Keratinocyte (primary cell): ENCODE data around the gene SNX30. TPM values are rescaled to one million over a fixed set of nuclear protein-coding genes. Genes with fewer than 3 reads are reported as not detected.

Experiments used
- DNase-seq: peaks from one replicate; pipeline ENCODE4 v3.0.0-alpha.2; 2011; ENCODE audit warnings: low read depth, missing footprints, low spot score
- FAIRE-seq: peaks from 2 replicates; lab custom pipeline; 2011; peaks lifted over from hg19 to GRCh38; lab: Jason Lieb, UNC
- H2AFZ ChIP-seq: 2 replicates; pipeline ENCODE4 v1.6.0; 2012; ENCODE audit warnings: low read length, control low read depth, inconsistent platforms; ENCODE audit not compliant: control insufficient read depth
- H3K27ac ChIP-seq: 2 replicates; pipeline ENCODE4 v1.5.1; 2011; ENCODE audit warnings: low read length; ENCODE audit not compliant: control insufficient read depth, insufficient read depth
- H3K27me3 ChIP-seq: 3 replicates; pipeline ENCODE4 v1.6.0; 2011; ENCODE audit warnings: low read length; ENCODE audit not compliant: control insufficient read depth, insufficient read depth; ENCODE audit errors: extremely low read depth
- H3K36me3 ChIP-seq, 2 experiments: 2 replicates in 1 of 2; 3 replicates in 1 of 2; pipeline ENCODE4 v1.5.1; 2011; ENCODE audit warnings: low read length in 2 of 2, mild to moderate bottlenecking in 1 of 2; ENCODE audit not compliant: control insufficient read depth in 2 of 2, insufficient read depth in 2 of 2; ENCODE audit errors: extremely low read depth in 1 of 2
- H3K4me1 ChIP-seq: 3 replicates; pipeline ENCODE4 v1.5.1; 2011; ENCODE audit warnings: low read length; ENCODE audit not compliant: control insufficient read depth, insufficient read depth; ENCODE audit errors: extremely low read depth
- H3K4me2 ChIP-seq: 3 replicates; pipeline ENCODE4 v1.6.0; 2011; ENCODE audit warnings: low read depth, low read length; ENCODE audit not compliant: control insufficient read depth, insufficient read depth; ENCODE audit errors: extremely low read depth
- H3K4me3 ChIP-seq, 3 experiments: fragments of 200-600 bp in 1 of 3; sonication (generic) in 1 of 3; 2 replicates in 2 of 3; 3 replicates in 1 of 3; pipeline ENCODE4 v1.5.1; 2011 to 2016; ENCODE audit warnings: low read length in 3 of 3, mild to moderate bottlenecking in 3 of 3, control low read depth in 2 of 3, inconsistent platforms in 1 of 3, low read depth in 1 of 3, mixed read lengths in 1 of 3, mixed run types in 1 of 3, moderate library complexity in 1 of 3; ENCODE audit not compliant: control insufficient read depth in 2 of 3, insufficient read depth in 2 of 3; ENCODE audit errors: extremely low read depth in 1 of 3
- H3K79me2 ChIP-seq: 2 replicates; pipeline ENCODE4 v1.6.0; 2012; ENCODE audit warnings: low read length; ENCODE audit not compliant: control insufficient read depth, insufficient read depth
- H3K9ac ChIP-seq: 3 replicates; pipeline ENCODE4 v1.6.0; 2011; ENCODE audit warnings: low read length; ENCODE audit not compliant: control insufficient read depth, insufficient read depth; ENCODE audit errors: extremely low read depth
- H3K9me1 ChIP-seq: 3 replicates; pipeline ENCODE4 v1.6.0; 2011; ENCODE audit warnings: low read length; ENCODE audit not compliant: control insufficient read depth, insufficient read depth; ENCODE audit errors: extremely low read depth
- H3K9me3 ChIP-seq: 2 replicates; pipeline ENCODE4 v1.5.1; 2012; ENCODE audit warnings: low read depth, low read length; ENCODE audit not compliant: control insufficient read depth
- H4K20me1 ChIP-seq: 3 replicates; pipeline ENCODE4 v1.6.0; 2011; ENCODE audit warnings: low read length; ENCODE audit not compliant: control insufficient read depth, insufficient read depth; ENCODE audit errors: extremely low read depth
- EZH2 ChIP-seq: IDR thresholded peaks from one replicate; pipeline ENCODE4 v1.6.1; 2012; ENCODE audit warnings: inconsistent platforms, mild to moderate bottlenecking, low read length, moderate library complexity
- dilution Hi-C: fragments of 300-500 bp; cut with MboI; formaldehyde crosslinking; loops from one replicate; pipeline ENCODE4 v1.7.0; 2020; ENCODE audit warnings: low sequenced_read_pairs; ENCODE audit not compliant: extremely low pct_ligation_motif_present
- polyA plus RNA-seq, 5 experiments: library from polyadenylated mRNA; depleted of rRNA in 3 of 5; stranded (reverse) in 3 of 5; stranded (forward) in 1 of 5; unstranded in 1 of 5; fragments of >200 nt; gene quantifications; 1 replicate in 1 of 5; 2 replicates in 3 of 5; 3 replicates in 1 of 5; pipeline versions ENCODE4 v1.2.1 to v1.2.3, GENCODE V29; 2011 to 2012; ENCODE audit warnings: missing spikeins in 2 of 5, low read depth in 1 of 5, low replicate concordance in 1 of 5
- TF ChIP-seq, protein P1 (sequence below), 3 experiments: IDR thresholded peaks in 1 of 3; conservative IDR thresholded peaks in 1 of 3; optimal IDR thresholded peaks in 1 of 3; 2 replicates in 2 of 3; 3 replicates in 1 of 3; pipeline versions ENCODE3 to v1.5.1; 2011; ENCODE audit warnings: low read length in 3 of 3, mild to moderate bottlenecking in 3 of 3, moderate library complexity in 2 of 3, control low read depth in 1 of 3, inconsistent platforms in 1 of 3; ENCODE audit not compliant: insufficient read depth in 2 of 3; ENCODE audit errors: extremely low read depth in 1 of 3

SNX30 gene
- polyA plus RNA-seq, 1 donor (not counting 4 experiments of a cell fraction or from before 2014, with no cell fraction given), result 9.0 TPM

DNA sequence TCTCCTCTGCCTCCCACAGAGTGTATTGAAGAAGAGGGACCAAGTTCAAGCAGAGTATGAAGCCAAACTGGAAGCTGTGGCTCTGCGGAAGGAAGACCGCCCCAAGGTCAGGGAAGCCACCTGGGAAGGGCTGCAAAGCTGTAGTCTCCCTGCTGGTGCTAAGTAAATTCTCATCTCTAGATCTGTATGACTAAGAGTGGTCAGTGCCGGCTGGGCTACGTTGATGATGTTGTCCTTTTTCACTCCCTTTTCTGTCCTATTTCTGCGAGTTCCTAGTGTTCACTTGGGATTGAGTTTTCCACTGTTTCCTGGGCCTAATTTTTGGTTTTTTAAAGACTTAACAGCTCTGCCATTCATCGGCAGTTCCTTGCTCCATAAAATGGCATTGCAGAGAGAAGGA, 100.3 kb downstream of the SNX30 start:
- dilution Hi-C loops, result no loop called here

DNA sequence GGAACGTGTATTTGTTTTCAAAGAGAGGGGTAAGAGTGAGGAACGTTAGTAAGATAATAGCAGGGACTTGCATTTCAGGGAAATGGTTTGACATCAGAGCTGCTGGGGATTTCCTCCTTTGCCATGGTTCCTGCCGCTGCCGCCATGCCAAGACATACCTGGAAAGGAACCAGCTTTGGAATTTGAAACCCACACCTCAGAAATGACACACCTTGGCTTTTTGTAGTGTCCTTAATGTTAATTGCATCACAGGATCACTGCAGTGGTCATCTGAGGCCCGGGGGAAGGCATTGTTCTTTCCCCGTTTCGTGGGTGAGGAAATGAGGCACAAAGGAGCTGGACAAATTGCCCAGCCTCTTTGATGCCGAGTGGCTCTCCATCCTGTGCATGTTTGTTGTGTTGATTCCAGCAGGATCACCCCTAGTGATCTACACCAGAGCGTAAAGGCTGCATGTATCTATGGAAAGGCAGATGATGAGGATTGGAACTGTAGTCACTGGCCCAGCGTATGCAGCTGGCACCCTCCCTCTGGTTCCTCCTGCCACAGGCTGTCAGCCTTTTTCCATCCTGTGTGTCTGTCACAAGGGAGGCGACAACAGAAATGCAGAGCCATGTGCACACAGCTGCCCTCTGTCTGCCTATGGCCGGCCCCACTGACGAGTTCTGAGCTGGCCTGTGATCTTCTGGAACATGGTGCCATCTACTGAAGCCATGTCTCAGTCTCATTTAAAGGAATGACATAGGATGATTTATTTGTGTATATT, 102.4 kb downstream of the SNX30 start:
- TF ChIP-seq, protein P1, sequence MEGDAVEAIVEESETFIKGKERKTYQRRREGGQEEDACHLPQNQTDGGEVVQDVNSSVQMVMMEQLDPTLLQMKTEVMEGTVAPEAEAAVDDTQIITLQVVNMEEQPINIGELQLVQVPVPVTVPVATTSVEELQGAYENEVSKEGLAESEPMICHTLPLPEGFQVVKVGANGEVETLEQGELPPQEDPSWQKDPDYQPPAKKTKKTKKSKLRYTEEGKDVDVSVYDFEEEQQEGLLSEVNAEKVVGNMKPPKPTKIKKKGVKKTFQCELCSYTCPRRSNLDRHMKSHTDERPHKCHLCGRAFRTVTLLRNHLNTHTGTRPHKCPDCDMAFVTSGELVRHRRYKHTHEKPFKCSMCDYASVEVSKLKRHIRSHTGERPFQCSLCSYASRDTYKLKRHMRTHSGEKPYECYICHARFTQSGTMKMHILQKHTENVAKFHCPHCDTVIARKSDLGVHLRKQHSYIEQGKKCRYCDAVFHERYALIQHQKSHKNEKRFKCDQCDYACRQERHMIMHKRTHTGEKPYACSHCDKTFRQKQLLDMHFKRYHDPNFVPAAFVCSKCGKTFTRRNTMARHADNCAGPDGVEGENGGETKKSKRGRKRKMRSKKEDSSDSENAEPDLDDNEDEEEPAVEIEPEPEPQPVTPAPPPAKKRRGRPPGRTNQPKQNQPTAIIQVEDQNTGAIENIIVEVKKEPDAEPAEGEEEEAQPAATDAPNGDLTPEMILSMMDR (optimal IDR thresholded peaks at IDR 0.05 in 1 of 3, IDR thresholded peaks at IDR 0.05 in 1 of 3, conservative IDR thresholded peaks at IDR 0.05 in 1 of 3; ENCODE audit: extremely low read depth in 1 of 3, insufficient read depth in 2 of 3, low read length in 3 of 3), result no peak
- H3K9me3 ChIP-seq, result no peaks in the 10 kb centered on the region
- no peaks in the 10 kb centered on the region for H4K20me1 ChIP-seq
- no peak overlapping the region for H3K27ac ChIP-seq
- no peaks in the 10 kb centered on the region for H3K27me3 ChIP-seq
- no peak overlapping the region for H3K4me3 ChIP-seq
- no peak overlapping the region for H3K4me2 ChIP-seq
- H3K79me2 ChIP-seq, result no peaks in the 10 kb centered on the region
- no peak for FAIRE-seq
- H2AFZ ChIP-seq, result no peak overlapping the region
- DNase-seq, result no peak
- peaks cover 4 to 9% of the 10 kb centered on the region in 2 experiments for H3K36me3 ChIP-seq
- dilution Hi-C loops, result no loop called here
- no peak overlapping the region for H3K9ac ChIP-seq
- no peaks in the 10 kb centered on the region for H3K9me1 ChIP-seq
- H3K4me1 ChIP-seq, result no peaks in the 10 kb centered on the region

More for the DNA sequence above, 100.3 kb downstream of the SNX30 start:
- Histone ChIP-seq H3K9me3 (no peaks in the 10 kb centered on the region), H3K36me3 (peaks cover 4 to 8% of the 10 kb centered on the region in 2 experiments), H3K27ac (no peak overlapping the region), H3K4me1 (no peaks in the 10 kb centered on the region), H2AFZ (no peak overlapping the region), H3K9ac (no peak overlapping the region), H3K9me1 (no peaks in the 10 kb centered on the region), H3K27me3 (no peaks in the 10 kb centered on the region), H3K79me2 (no peaks in the 10 kb centered on the region), H4K20me1 (no peaks in the 10 kb centered on the region), H3K4me3 (no peak overlapping the region), H3K4me2 (no peak overlapping the region)
- DNase-seq (no peak), FAIRE-seq (no peak)
- TF ChIP-seq, protein P1 (optimal IDR thresholded peaks at IDR 0.05 in 1 of 3, IDR thresholded peaks at IDR 0.05 in 1 of 3, conservative IDR thresholded peaks at IDR 0.05 in 1 of 3; ENCODE audit: extremely low read depth in 1 of 3, insufficient read depth in 2 of 3, low read length in 3 of 3), result no peak
- no peak for TF ChIP-seq EZH2
